ENCODE measurements around the gene BAIAP2. TPM values are rescaled to one million over a fixed set of nuclear protein-coding genes. Genes with fewer than 3 reads are reported as not detected.

The BAIAP2 gene
- total and polyA plus RNA-seq, 2 of the 13 experiments (the other 11 are each of a cell fraction or from before 2014, with no cell fraction given), result 22.5 to 24.0 TPM

DNA sequence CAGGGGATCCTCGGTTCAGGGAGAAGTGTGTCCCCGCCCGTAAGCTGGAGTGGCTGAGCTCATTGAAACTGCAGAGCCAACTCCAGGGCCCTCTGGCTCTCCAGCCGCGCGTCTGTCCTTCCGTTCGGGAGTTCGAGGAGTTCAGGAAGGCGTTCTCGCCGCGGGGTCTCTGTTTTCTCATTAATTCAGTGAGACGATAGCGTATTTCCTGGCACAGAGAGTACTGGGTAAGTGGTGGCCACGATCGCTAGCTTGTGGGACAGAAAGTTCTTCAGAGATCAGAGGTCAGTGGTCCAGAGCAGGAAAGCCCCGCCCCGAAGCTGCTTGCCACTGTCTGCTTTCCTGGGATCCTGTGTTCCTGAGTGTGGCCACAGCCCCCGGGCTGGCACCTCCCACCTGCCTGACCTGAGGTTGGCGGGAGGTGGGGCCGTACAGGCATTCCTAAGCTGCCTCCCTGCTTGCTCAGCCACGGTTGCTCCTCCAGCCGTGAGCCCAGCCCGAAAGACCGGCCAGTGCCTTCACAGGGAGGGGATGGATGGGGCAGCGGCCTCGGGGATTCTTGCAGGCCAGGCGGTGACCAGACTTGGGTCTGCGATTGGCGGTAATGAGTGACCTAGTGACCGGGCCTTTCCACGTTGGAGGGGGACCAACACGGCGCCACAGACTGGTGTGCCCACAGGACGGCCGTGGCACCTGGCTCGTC lies 8.9 kb downstream of the BAIAP2 start (continued):
- TF ChIP-seq, protein P1, sequence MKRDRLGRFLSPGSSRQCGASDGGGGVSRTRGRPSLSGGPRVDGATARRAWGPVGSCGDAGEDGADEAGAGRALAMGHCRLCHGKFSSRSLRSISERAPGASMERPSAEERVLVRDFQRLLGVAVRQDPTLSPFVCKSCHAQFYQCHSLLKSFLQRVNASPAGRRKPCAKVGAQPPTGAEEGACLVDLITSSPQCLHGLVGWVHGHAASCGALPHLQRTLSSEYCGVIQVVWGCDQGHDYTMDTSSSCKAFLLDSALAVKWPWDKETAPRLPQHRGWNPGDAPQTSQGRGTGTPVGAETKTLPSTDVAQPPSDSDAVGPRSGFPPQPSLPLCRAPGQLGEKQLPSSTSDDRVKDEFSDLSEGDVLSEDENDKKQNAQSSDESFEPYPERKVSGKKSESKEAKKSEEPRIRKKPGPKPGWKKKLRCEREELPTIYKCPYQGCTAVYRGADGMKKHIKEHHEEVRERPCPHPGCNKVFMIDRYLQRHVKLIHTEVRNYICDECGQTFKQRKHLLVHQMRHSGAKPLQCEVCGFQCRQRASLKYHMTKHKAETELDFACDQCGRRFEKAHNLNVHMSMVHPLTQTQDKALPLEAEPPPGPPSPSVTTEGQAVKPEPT (CRISPR knock-in tag; IDR thresholded peaks at IDR 0.05; ENCODE audit: low read depth), result no peak
- TF ChIP-seq PAX8 (CRISPR knock-in tag; IDR thresholded peaks at IDR 0.05; ENCODE audit: borderline replicate concordance), result 0 out of 2 replicates have a peak, but pooled peaks have one; percentile 63
- TF ChIP-seq, protein P2, sequence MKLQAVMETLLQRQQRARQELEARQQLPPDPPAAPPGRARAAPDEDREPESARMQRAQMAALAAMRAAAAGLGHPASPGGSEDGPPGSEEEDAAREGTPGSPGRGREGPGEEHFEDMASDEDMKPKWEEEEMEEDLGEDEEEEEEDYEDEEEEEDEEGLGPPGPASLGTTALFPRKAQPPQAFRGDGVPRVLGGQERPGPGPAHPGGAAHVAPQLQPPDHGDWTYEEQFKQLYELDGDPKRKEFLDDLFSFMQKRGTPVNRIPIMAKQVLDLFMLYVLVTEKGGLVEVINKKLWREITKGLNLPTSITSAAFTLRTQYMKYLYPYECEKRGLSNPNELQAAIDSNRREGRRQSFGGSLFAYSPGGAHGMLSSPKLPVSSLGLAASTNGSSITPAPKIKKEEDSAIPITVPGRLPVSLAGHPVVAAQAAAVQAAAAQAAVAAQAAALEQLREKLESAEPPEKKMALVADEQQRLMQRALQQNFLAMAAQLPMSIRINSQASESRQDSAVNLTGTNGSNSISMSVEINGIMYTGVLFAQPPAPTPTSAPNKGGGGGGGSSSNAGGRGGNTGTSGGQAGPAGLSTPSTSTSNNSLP (IDR thresholded peaks at IDR 0.05; ENCODE audit: low read depth, low read length), result no peak
- TF ChIP-seq RAD21 (CRISPR knock-in tag; IDR thresholded peaks at IDR 0.05), result no peak
- TF ChIP-seq PLSCR1 (CRISPR knock-in tag; IDR thresholded peaks at IDR 0.05; ENCODE audit: borderline replicate concordance), result no peak
- TF ChIP-seq EP300 (IDR thresholded peaks at IDR 0.05; ENCODE audit: low read depth in 2 of 2, low read length in 2 of 2), result no peak
- TF ChIP-seq EP300 (CRISPR knock-in tag; IDR thresholded peaks at IDR 0.05; ENCODE audit: borderline replicate concordance), result no peak
- TF ChIP-seq ZNF451 (CRISPR knock-in tag; IDR thresholded peaks at IDR 0.05), result no peak; the same call in 1 of the 2 replicates
- no peak for TF ChIP-seq SMYD3 (CRISPR knock-in tag; IDR thresholded peaks at IDR 0.05)
- TF ChIP-seq ZBTB3 (CRISPR knock-in tag; IDR thresholded peaks at IDR 0.05; ENCODE audit: borderline replicate concordance, low read depth), result no peak
- TF ChIP-seq PITX1 (CRISPR knock-in tag; IDR thresholded peaks at IDR 0.05), result peak; percentile 86
- peak; percentile 16; the same call in 1 of the 2 replicates for TF ChIP-seq ZNF160 (CRISPR knock-in tag; IDR thresholded peaks at IDR 0.05)
- no peak for TF ChIP-seq SP1 (IDR thresholded peaks at IDR 0.05)
- peak; percentile 58 for TF ChIP-seq SP1 (CRISPR knock-in tag; IDR thresholded peaks at IDR 0.05)
- no peak for TF ChIP-seq TBX3 (IDR thresholded peaks at IDR 0.05; ENCODE audit: borderline replicate concordance)
- 0 out of 2 replicates have a peak, but pooled peaks have one; percentile 48 for TF ChIP-seq CREB3 (CRISPR knock-in tag; IDR thresholded peaks at IDR 0.05)
- TF ChIP-seq HNF4G (IDR thresholded peaks at IDR 0.05; ENCODE audit: borderline replicate concordance, low read depth, low read length), result peak; percentile 52; the same call in 1 of the 2 replicates
- no peak; the same call in none of the 2 replicates for TF ChIP-seq HNF4G (CRISPR knock-in tag; IDR thresholded peaks at IDR 0.05; ENCODE audit: borderline replicate concordance, low read depth)
- no peak; the same call in 1 of the 2 replicates for TF ChIP-seq KLF6 (CRISPR knock-in tag; IDR thresholded peaks at IDR 0.05)
- no peak for TF ChIP-seq KDM6A (CRISPR knock-in tag; IDR thresholded peaks at IDR 0.05; ENCODE audit: low read depth)
- TF ChIP-seq MIER3 (CRISPR knock-in tag; IDR thresholded peaks at IDR 0.05; ENCODE audit: borderline replicate concordance), result peak; percentile 22; the same call in 1 of the 2 replicates
- no peak; the same call in 1 of the 2 replicates for TF ChIP-seq KAT7 (CRISPR knock-in tag; IDR thresholded peaks at IDR 0.05; ENCODE audit: borderline replicate concordance)
- TF ChIP-seq NFIB (CRISPR knock-in tag; IDR thresholded peaks at IDR 0.05; ENCODE audit: borderline replicate concordance), result no peak
- TF ChIP-seq TP53 (CRISPR knock-in tag; conservative IDR thresholded peaks at IDR 0.05), result peak; percentile 29; the same call in 1 of the 2 replicates
- peak; percentile 77 for TF ChIP-seq HOXA3 (CRISPR knock-in tag; IDR thresholded peaks at IDR 0.05)
- no peak; the same call in 1 of the 2 replicates for TF ChIP-seq ZFP90 (CRISPR knock-in tag; IDR thresholded peaks at IDR 0.05; ENCODE audit: borderline replicate concordance)
